Thyroid gland (tissue), 4 donors: ENCODE results near the gene BAZ1B. TPM values are rescaled to one million over a fixed set of nuclear protein-coding genes. Genes with fewer than 3 reads are reported as not detected.
"Not testable (repeated sequence)": the region's sequence is repeated elsewhere in the genome, so short reads cannot be mapped to it uniquely, and the experiment has no call there.

Experiments
- DNase-seq, 2 donors: peaks; one replicate each; pipeline ENCODE4 v3.0.0-alpha.2; 2019
- H3K27ac ChIP-seq, 3 donors: fragments of 200-600 bp; sonication (generic); 1 replicate in 2 of 3; 2 replicates in 1 of 3; pipeline ENCODE4 v1.5.1; 2016 to 2019; ENCODE audit warnings: mild to moderate bottlenecking in 1 of 3, moderate library complexity in 1 of 3
- H3K27me3 ChIP-seq: fragments of 200-600 bp; sonication (generic); one replicate; pipeline ENCODE4 v1.5.1; 2019
- H3K36me3 ChIP-seq, 2 donors: fragments of 200-600 bp; sonication (generic); one replicate each; pipeline ENCODE4 v1.5.1; 2016 to 2019
- H3K4me1 ChIP-seq, 2 donors: fragments of 200-600 bp; sonication (generic); one replicate each; pipeline ENCODE4 v1.5.1; 2017 to 2019
- H3K4me3 ChIP-seq, 3 donors: fragments of 200-600 bp; sonication (generic); replicated peaks in 1 of 3; 1 replicate in 2 of 3; 2 replicates in 1 of 3; pipeline ENCODE4 v1.5.1; 2016; ENCODE audit warnings: mild to moderate bottlenecking in 1 of 3
- H3K9me3 ChIP-seq: fragments of 200-600 bp; sonication (generic); one replicate; pipeline ENCODE4 v1.5.1; 2017
- CTCF ChIP-seq, 6 experiments: fragments of 200-600 bp in 3 of 6; fragments of 450-650 bp in 3 of 6; sonication (generic) in 3 of 6; IDR thresholded peaks; one replicate each; pipeline ENCODE4 v1.5.1; 2016 to 2019; ENCODE audit warnings: antibody characterized with exemption in 6 of 6, mild to moderate bottlenecking in 2 of 6, inconsistent platforms in 1 of 6, moderate library complexity in 1 of 6
- POLR2A ChIP-seq, 2 donors: fragments of 450-650 bp; IDR thresholded peaks; one replicate each; pipeline ENCODE4 v1.6.1; 2017; ENCODE audit warnings: antibody characterized with exemption in 2 of 2, mild to moderate bottlenecking in 2 of 2, moderate library complexity in 1 of 2
- WGBS, 2 donors: methylation state at CpG; one replicate each; pipeline ENCODE4 v1.1.5; 2017; 5-methylcytosine and 5-hydroxymethylcytosine counted together
- intact Hi-C: fragments of 100-400 bp; cut with DNase I; formaldehyde crosslinking; loops from one replicate; pipeline ENCODE4 v1.15.1; 2023
- total RNA-seq, 4 donors: library from RNA; depleted of rRNA; stranded (reverse); fragments of >200 nt; gene quantifications; one replicate each; pipeline ENCODE4 v1.2.3, GENCODE V29; 2016

Gene BAZ1B
- total RNA-seq, 4 donors from 2014 or later, result 52.8 to 69.0 (median 55.1) TPM

- intact Hi-C loops, result no loop called here
- Histone ChIP-seq H3K9me3 (no peaks in the 10 kb centered on the region), H3K36me3 (no peaks in the 10 kb centered on the region), H3K27ac (no peak overlapping the region), H3K27me3 (no peaks in the 10 kb centered on the region), H3K4me3 (no peak overlapping the region), H3K4me1 (peaks cover 0 to 4% of the 10 kb centered on the region in 2 donors)
- no peak for TF ChIP-seq CTCF (IDR thresholded peaks at IDR 0.05)
- TF ChIP-seq POLR2A (IDR thresholded peaks at IDR 0.05), result no peak
- peak in 1 of 2 donors; percentile 7 for DNase-seq
- WGBS, 2 donors, result 63 to 76% methylated on average over 8 of the region's 8 CpGs
Measured at GRCh38 chr7:73526896-73527821, 5.1 kb upstream of the BAZ1B start.

DNA sequence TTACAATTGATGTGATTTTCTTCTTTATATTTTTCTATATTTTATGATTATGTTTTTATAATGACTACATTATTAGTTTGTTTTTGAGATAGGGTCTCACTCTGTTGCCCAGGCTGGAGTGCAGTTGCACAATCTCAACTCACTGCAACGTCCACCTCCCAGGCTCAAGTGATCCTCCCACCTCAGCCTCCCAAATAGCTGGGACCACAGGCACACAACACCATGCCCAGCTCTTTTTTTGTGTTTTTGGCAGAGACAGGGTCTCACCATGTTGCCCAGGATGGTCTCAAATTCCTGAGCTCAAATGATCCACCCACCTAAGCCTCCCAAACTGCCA is 4.0 kb upstream of the BAZ1B start:
- H3K4me3 ChIP-seq, H3K36me3 ChIP-seq, intact Hi-C loops, H3K9me3 ChIP-seq, H3K27me3 ChIP-seq, H3K27ac ChIP-seq, H3K4me1 ChIP-seq, DNase-seq: not testable (repeated sequence)
- WGBS, 2 donors, result 73 to 85% methylated on average over 1 of the region's 1 CpG

DNA sequence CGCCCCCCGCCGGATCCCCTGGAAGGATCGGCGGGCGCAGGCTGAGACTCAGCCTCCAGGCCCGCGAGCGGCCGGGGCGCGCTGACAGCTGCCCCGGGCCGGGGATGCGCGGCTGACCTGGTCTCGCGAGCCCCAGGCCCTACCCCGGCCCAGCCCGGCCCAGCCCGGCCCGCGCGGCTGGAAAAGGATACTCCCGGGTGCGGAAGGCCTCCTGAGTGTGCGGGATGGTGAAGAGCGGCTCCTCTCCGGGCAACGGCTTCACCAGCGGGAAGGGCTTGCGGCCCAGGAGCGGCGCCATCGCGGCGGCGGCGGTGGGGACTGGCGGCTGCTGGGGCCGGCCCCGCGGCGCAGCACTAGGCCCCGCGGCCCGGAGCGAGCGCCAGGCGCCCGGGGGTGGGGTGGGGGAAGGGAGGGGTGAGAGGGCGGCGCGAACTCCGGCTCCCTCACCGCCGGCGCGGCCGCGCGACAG is 423 bp downstream of the BAZ1B start:
- intact Hi-C loops, result no loop called here
- Histone ChIP-seq H3K27ac (peak overlapping the region; percentile 85 to 96 (median 92)), H3K27me3 (no peaks in the 10 kb centered on the region), H3K9me3 (no peaks in the 10 kb centered on the region), H3K36me3 (peaks cover 0 to 4% of the 10 kb centered on the region in 2 donors), H3K4me3 (peak overlapping the region; percentile 48 to 91 (median 84)), H3K4me1 (peaks cover 32 to 34% of the 10 kb centered on the region in 2 donors)
- peak; percentile 62 to 65 for DNase-seq
- TF ChIP-seq POLR2A (IDR thresholded peaks at IDR 0.05) (no peak), CTCF (IDR thresholded peaks at IDR 0.05) (no peak)
- 0% methylated on average over 1 of the region's 62 CpGs; no CpG with 5 or more reads in 1 of the 2 donors for WGBS, 2 donors

DNA sequence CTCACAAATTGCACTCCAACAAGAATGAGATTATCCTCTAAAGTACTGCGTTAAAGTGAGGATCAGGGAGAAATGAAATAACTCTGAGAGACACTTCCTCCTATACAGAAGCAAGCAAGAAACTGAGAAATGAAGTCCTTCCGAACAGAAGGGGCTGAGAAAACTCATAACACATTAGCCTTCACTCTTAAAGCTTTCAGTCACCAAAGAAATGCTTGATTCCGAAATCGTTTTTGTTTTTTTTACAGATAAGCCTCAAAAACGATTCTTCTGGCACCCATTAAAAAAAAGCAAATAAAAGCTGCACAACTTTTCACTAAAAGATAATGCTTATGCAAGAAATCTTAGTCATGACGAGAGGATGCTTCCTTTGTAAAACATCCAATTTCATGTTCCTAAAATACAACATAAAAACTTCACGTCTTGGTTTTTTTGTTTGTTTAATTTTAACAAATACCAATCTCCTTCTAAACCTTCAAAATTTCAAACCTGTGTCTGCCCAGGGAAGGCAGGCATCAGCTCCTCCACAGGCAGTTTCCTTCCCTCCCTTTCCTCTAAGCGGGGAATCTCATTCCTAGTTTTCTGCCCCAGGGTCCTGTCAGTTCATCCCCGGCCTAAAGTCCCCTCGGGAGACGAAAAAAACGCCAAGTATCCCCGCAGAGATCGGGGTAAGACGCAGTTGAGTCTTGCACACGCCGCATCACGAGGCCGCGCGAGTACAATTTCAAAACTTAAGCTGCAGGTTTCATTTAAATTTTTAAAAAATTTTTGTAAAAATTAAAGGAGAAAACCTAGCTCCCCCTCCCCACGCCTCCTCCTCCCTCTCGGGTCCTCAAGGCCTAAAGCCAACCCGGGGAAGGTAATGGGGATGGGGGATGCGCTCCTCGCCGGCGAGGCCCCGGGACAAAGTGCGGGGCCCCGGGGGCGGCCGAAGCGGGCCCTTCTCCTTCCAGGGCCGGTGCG is 1.1 kb downstream of the BAZ1B start:
- peaks cover 32 to 34% of the 10 kb centered on the region in 2 donors for H3K4me1 ChIP-seq
- 3% methylated on average over 28 to 34 of the region's 36 CpGs for WGBS, 2 donors
- no peak for TF ChIP-seq POLR2A (IDR thresholded peaks at IDR 0.05)
- TF ChIP-seq CTCF (IDR thresholded peaks at IDR 0.05), result no peak
- no peaks in the 10 kb centered on the region for H3K27me3 ChIP-seq
- peak overlapping the region; percentile 48 to 91 (median 84) for H3K4me3 ChIP-seq
- intact Hi-C loops, result no loop called here
- no peaks in the 10 kb centered on the region for H3K9me3 ChIP-seq
- peak overlapping the region; percentile 85 to 96 (median 92) for H3K27ac ChIP-seq
- peaks cover under 1 to 9% of the 10 kb centered on the region in 2 donors for H3K36me3 ChIP-seq
- DNase-seq, result peak; percentile 5
